ENCODE results near the gene FBXL14. TPM values are rescaled to one million over a fixed set of nuclear protein-coding genes. Genes with fewer than 3 reads are reported as not detected.

The FBXL14 gene
- total RNA-seq, 1 experiment from 2014 or later = 18.3 TPM

- Histone ChIP-seq H3F3A (ENCODE audit: low read length, unreplicated experiment) (no peaks in the 10 kb centered on the region), H3K4me1 (ENCODE audit: insufficient read depth, low read length) (no peaks in the 10 kb centered on the region), H4K20me1 (ENCODE audit: low read length) (no peaks in the 10 kb centered on the region), H3K27ac (ENCODE audit: low read length) (no peak overlapping the region), H3K79me2 (ENCODE audit: low read length) (no peaks in the 10 kb centered on the region), H3K4me3 (ENCODE audit: low read length) (no peak overlapping the region), H3K9me3 (ENCODE audit: low read length) (no peaks in the 10 kb centered on the region), H3K4me2 (ENCODE audit: low read length) (no peak overlapping the region), H3K27me3 (ENCODE audit: low read length) (no peaks in the 10 kb centered on the region), H2AFZ (ENCODE audit: low read length) (no peak overlapping the region), H3K36me3 (ENCODE audit: low read depth, low read length) (no peaks in the 10 kb centered on the region), H3K9me2 (replicated peaks; ENCODE audit: low read length) (no peaks in the 10 kb centered on the region), H3K9ac (ENCODE audit: low read length) (no peak overlapping the region)
- no peak for DNase-seq
- TF ChIP-seq EZH2 (IDR thresholded peaks at IDR 0.05; ENCODE audit: low read length, unreplicated experiment) (no peak), CTCF (conservative IDR thresholded peaks at IDR 0.05; ENCODE audit: low read depth, low read length) (no peak), EZH2phosphoT487 (IDR thresholded peaks at IDR 0.05; ENCODE audit: borderline replicate concordance, low read length) (no peak)
- BruUV-seq (replicated peaks) = no TSS peak
- CTCF ChIA-PET = no interaction called here
- ATAC-seq = no peak
- intact Hi-C loops (cut with micrococcal nuclease) = no loop called here
- POLR2A ChIA-PET (ENCODE audit: unreplicated experiment) = no interaction called here
These were observed 45.2 kb upstream of the FBXL14 start for GRCh38 chr12:1639538-1639937.

GRCh38 chr12:1638203-1638602, 43.8 kb upstream of the FBXL14 start:
- H3K27ac ChIP-seq (ENCODE audit: low read length) = no peak overlapping the region
- ChIA-PET POLR2A (ENCODE audit: unreplicated experiment) (no interaction called here), CTCF (no interaction called here)
- H3F3A ChIP-seq (ENCODE audit: low read length, unreplicated experiment) = no peaks in the 10 kb centered on the region
- no peak overlapping the region for H3K9ac ChIP-seq (ENCODE audit: low read length)
- no peaks in the 10 kb centered on the region for H3K36me3 ChIP-seq (ENCODE audit: low read depth, low read length)
- intact Hi-C loops (cut with micrococcal nuclease) = no loop called here
- TF ChIP-seq EZH2phosphoT487 (IDR thresholded peaks at IDR 0.05; ENCODE audit: borderline replicate concordance, low read length) (no peak), CTCF (conservative IDR thresholded peaks at IDR 0.05; ENCODE audit: low read depth, low read length) (no peak)
- no peak overlapping the region for H3K4me3 ChIP-seq (ENCODE audit: low read length)
- DNase-seq (no peak), ATAC-seq (no peak)
- no peaks in the 10 kb centered on the region for H3K4me1 ChIP-seq (ENCODE audit: insufficient read depth, low read length)
- H3K79me2 ChIP-seq (ENCODE audit: low read length) = no peaks in the 10 kb centered on the region
- no peaks in the 10 kb centered on the region for H3K9me2 ChIP-seq (replicated peaks; ENCODE audit: low read length)
- no peaks in the 10 kb centered on the region for H4K20me1 ChIP-seq (ENCODE audit: low read length)
- BruUV-seq (replicated peaks) = no TSS peak
- no peaks in the 10 kb centered on the region for H3K9me3 ChIP-seq (ENCODE audit: low read length)
- no peak overlapping the region for H3K4me2 ChIP-seq (ENCODE audit: low read length)
- no peak overlapping the region for H2AFZ ChIP-seq (ENCODE audit: low read length)
- no peaks in the 10 kb centered on the region for H3K27me3 ChIP-seq (ENCODE audit: low read length)

- no TSS peak for BruUV-seq (replicated peaks)
- TF ChIP-seq EZH2 (IDR thresholded peaks at IDR 0.05; ENCODE audit: low read length, unreplicated experiment) (no peak), CTCF (conservative IDR thresholded peaks at IDR 0.05; ENCODE audit: low read depth, low read length) (no peak), EZH2phosphoT487 (IDR thresholded peaks at IDR 0.05; ENCODE audit: borderline replicate concordance, low read length) (no peak)
- H3K9me2 ChIP-seq (replicated peaks; ENCODE audit: low read length) = no peaks in the 10 kb centered on the region
- H3F3A ChIP-seq (ENCODE audit: low read length, unreplicated experiment) = no peaks in the 10 kb centered on the region
- no peaks in the 10 kb centered on the region for H3K27me3 ChIP-seq (ENCODE audit: low read length)
- DNase-seq (no peak), ATAC-seq (no peak)
- no peak overlapping the region for H3K4me2 ChIP-seq (ENCODE audit: low read length)
- H3K9ac ChIP-seq (ENCODE audit: low read length) = no peak overlapping the region
- H3K9me3 ChIP-seq (ENCODE audit: low read length) = no peaks in the 10 kb centered on the region
- H3K36me3 ChIP-seq (ENCODE audit: low read depth, low read length) = no peaks in the 10 kb centered on the region
- H2AFZ ChIP-seq (ENCODE audit: low read length) = no peak overlapping the region
- intact Hi-C loops (cut with micrococcal nuclease) = no loop called here
- no peaks in the 10 kb centered on the region for H3K4me1 ChIP-seq (ENCODE audit: insufficient read depth, low read length)
- POLR2A ChIA-PET (ENCODE audit: unreplicated experiment) = no interaction called here
- no peaks in the 10 kb centered on the region for H3K79me2 ChIP-seq (ENCODE audit: low read length)
- no peak overlapping the region for H3K27ac ChIP-seq (ENCODE audit: low read length)
- H4K20me1 ChIP-seq (ENCODE audit: low read length) = no peaks in the 10 kb centered on the region
- CTCF ChIA-PET = interaction anchor here (0.5 to 1.1 kb wide), 4 partner anchors 23 to 451 kb away, joined by 3 to 9 read pairs (median 4); partner anchors contain the start of gene ADIPOR2
- H3K4me3 ChIP-seq (ENCODE audit: low read length) = no peak overlapping the region
These were observed 41.1 kb upstream of the FBXL14 start for GRCh38 chr12:1635301-1636095.
